A673 (cell line): ENCODE results near the gene FOXO3. TPM values are rescaled to one million over a fixed set of nuclear protein-coding genes. Genes with fewer than 3 reads are reported as not detected.

Experiments
- BruUV-seq: library from RNA; stranded (reverse); fragments of 400-500 nt; replicated peaks from 2 replicates; lab custom pipeline; 2021; lab: Mats Ljungman, UMichigan
- CTCF ChIA-PET: fragments of 300-600 bp; sonication (Branson Sonifier 250); formaldehyde crosslinking; loops from one replicate; lab custom pipeline; 2022; ENCODE audit warnings: antibody characterized with exemption; lab: Charles Lee
- POLR2A ChIA-PET: fragments of 300-600 bp; sonication (Branson Sonifier 250); formaldehyde crosslinking; loops from one replicate; lab custom pipeline; 2022; ENCODE audit warnings: antibody characterized with exemption; ENCODE audit not compliant: low non-redundant PET; lab: Charles Lee
- DNase-seq: peaks from one replicate; pipeline ENCODE4 v3.0.0-alpha.2; 2015; ENCODE audit warnings: low spot score
- H3K27ac ChIP-seq: fragments of 200-600 bp; sonication (generic); 2 replicates; pipeline ENCODE4 v1.5.1; 2016; ENCODE audit warnings: mixed run types, low read depth, mild to moderate bottlenecking, mixed read lengths, antibody characterized with exemption, low read length; ENCODE audit not compliant: poor library complexity, severe bottlenecking
- H3K27me3 ChIP-seq: fragments of 200-600 bp; sonication (generic); replicated peaks from 2 replicates; pipeline ENCODE4 v1.6.1; 2017; ENCODE audit warnings: mixed run types, low read depth, mild to moderate bottlenecking, mixed read lengths, antibody characterized with exemption, low read length; ENCODE audit not compliant: insufficient read depth, poor library complexity
- H3K36me3 ChIP-seq: fragments of 200-600 bp; sonication (generic); 2 replicates; pipeline ENCODE4 v1.6.1; 2016; ENCODE audit warnings: mixed run types, mild to moderate bottlenecking, mixed read lengths, antibody characterized with exemption, low read length; ENCODE audit not compliant: insufficient read depth, poor library complexity, severe bottlenecking
- H3K4me1 ChIP-seq: fragments of 200-600 bp; sonication (generic); 2 replicates; pipeline ENCODE4 v1.6.1; 2017; ENCODE audit warnings: mixed run types, mild to moderate bottlenecking, mixed read lengths, antibody characterized with exemption, low read length; ENCODE audit not compliant: insufficient read depth, poor library complexity, severe bottlenecking
- H3K4me3 ChIP-seq: fragments of 200-600 bp; sonication (generic); 2 replicates; pipeline ENCODE4 v1.5.1; 2016; ENCODE audit warnings: low read depth, mixed run types, mild to moderate bottlenecking, mixed read lengths, low read length; ENCODE audit not compliant: poor library complexity, severe bottlenecking
- H3K9me3 ChIP-seq: fragments of 200-600 bp; sonication (generic); 2 replicates; pipeline ENCODE4 v1.6.1; 2016; ENCODE audit warnings: mixed run types, low read depth, mild to moderate bottlenecking, mixed read lengths, antibody characterized with exemption, low read length; ENCODE audit not compliant: poor library complexity, severe bottlenecking
- CTCF ChIP-seq: fragments of 300-800, 200-600 bp; sonication (generic); conservative IDR thresholded peaks from 2 replicates; pipeline ENCODE4 v1.5.1; 2017; ENCODE audit warnings: low read depth, mild to moderate bottlenecking, antibody characterized with exemption, low read length, moderate library complexity, mixed read lengths
- EZH2 ChIP-seq: fragments of 200-600 bp; sonication (generic); IDR thresholded peaks from 2 replicates; pipeline ENCODE4 v1.6.1; 2017; ENCODE audit warnings: borderline replicate concordance, low read depth, mild to moderate bottlenecking, mixed read lengths, antibody characterized with exemption, low read length; ENCODE audit not compliant: poor library complexity, severe bottlenecking
- intact Hi-C: fragments of 100-400 bp; cut with micrococcal nuclease; formaldehyde crosslinking; loops from one replicate; pipeline ENCODE4 v1.10.0; 2022; ENCODE audit not compliant: unreplicated experiment
- total RNA-seq: library from RNA; stranded (reverse); gene quantifications from 2 replicates; pipeline ENCODE4 v1.2.3, GENCODE V29; 2021

The FOXO3 gene
- total RNA-seq, 1 experiment from 2014 or later, result 16.8 TPM

GRCh38 chr6:108619431-108620197, 58.9 kb downstream of the FOXO3 start:
- DNase-seq, result no peak

GRCh38 chr6:108621117-108621516, 60.4 kb downstream of the FOXO3 start:
- Histone ChIP-seq H3K4me3 (no peak overlapping the region), H3K27me3 (no peaks in the 10 kb centered on the region), H3K27ac (no peak overlapping the region), H3K9me3 (no peaks in the 10 kb centered on the region), H3K36me3 (no peaks in the 10 kb centered on the region), H3K4me1 (no peaks in the 10 kb centered on the region)
- TF ChIP-seq CTCF (no peak), EZH2 (no peak)
- ChIA-PET CTCF (no interaction called here), POLR2A (no interaction called here)
- DNase-seq, result peak; percentile 36
- intact Hi-C loops, result no loop called here
- no TSS peak for BruUV-seq

More at GRCh38 chr6:108619431-108620197, 58.9 kb downstream of the FOXO3 start:
- ChIA-PET CTCF (interaction anchor here (0.7 kb wide), 1 partner anchor 771 kb away, joined by 3 read pairs; no protein-coding TSS in a partner anchor), POLR2A (no interaction called here)
- H3K4me3 ChIP-seq, result no peak overlapping the region
- TF ChIP-seq CTCF (no peak), EZH2 (no peak)
- no peak overlapping the region for H3K27ac ChIP-seq
- H3K9me3 ChIP-seq, result no peaks in the 10 kb centered on the region
- no peaks in the 10 kb centered on the region for H3K4me1 ChIP-seq
- no peaks in the 10 kb centered on the region for H3K36me3 ChIP-seq
- H3K27me3 ChIP-seq, result no peaks in the 10 kb centered on the region
- no TSS peak for BruUV-seq
- intact Hi-C loops, result no loop called here

GRCh38 chr6:108622641-108623298, 62.1 kb downstream of the FOXO3 start:
- POLR2A ChIA-PET, result no interaction called here
- peaks cover 8% of the 10 kb centered on the region for H3K4me1 ChIP-seq
- BruUV-seq, result no TSS peak
- no peaks in the 10 kb centered on the region for H3K9me3 ChIP-seq
- H3K27ac ChIP-seq, result no peak overlapping the region
- no peaks in the 10 kb centered on the region for H3K27me3 ChIP-seq
- TF ChIP-seq CTCF, result no peak
- no peak for TF ChIP-seq EZH2
- H3K36me3 ChIP-seq, result no peaks in the 10 kb centered on the region
- intact Hi-C loops, result no loop called here
- no peak for DNase-seq
- CTCF ChIA-PET, result interaction anchor here (0.6 kb wide), 1 partner anchor 77 kb away, joined by 6 read pairs; no protein-coding TSS in a partner anchor
- H3K4me3 ChIP-seq, result no peak overlapping the region
